ENCODE measurements around the gene RPS2. TPM values are rescaled to one million over a fixed set of nuclear protein-coding genes. Genes with fewer than 3 reads are reported as not detected.

RPS2 gene
- total and polyA plus RNA-seq, 2 of the 8 experiments (the other 6 are each of a cell fraction or from before 2014, with no cell fraction given), result 4,042 to 16,783 TPM

DNA sequence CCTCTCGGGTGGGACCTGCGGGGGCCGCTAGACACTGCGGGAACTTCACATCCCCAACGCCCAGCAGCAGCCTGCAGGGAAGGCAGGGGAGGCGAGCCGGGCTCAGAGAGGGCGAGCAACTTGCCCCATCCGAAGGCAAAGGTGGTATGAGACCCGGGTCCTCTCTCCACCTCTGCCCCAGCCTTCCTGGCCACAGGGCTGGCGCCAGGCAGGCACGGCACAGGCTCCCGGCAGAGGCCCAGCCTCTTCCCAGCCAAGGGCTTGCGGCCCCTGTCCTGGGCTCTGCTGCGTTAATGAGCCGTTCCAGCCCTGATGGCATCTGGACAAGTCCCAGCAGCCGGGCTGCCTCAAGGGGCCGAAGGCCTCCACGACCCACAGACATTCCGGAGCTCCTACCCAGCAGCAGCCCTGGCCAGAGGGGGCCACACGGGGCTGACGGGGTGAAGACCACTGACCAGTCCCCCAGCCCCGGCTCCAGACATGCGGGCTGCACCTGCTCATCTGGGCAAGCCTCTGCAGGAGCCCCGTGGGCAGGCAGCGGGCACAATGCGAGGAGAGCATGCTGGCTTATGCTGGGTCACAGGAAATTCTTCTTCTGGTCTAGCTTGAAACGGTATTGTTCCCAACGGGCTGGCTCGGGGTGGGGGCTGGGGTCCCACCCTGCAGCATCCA lies 45.2 kb downstream of the RPS2 start:
- Histone ChIP-seq H4K8ac (ENCODE audit: extremely low read depth, insufficient read depth, low read length) (peak overlapping the region; percentile 66), H3K14ac (ENCODE audit: insufficient read length) (no peak overlapping the region), H4K20me1 (replicated peaks in 1 of 2; ENCODE audit: control insufficient read depth in 1 of 2, insufficient read depth in 2 of 2, low read length in 2 of 2) (peaks cover 4 to 9% of the 10 kb centered on the region in 2 experiments), H3K9me3 (ENCODE audit: insufficient read depth in 2 of 2, low read depth in 1 of 2, low read length in 1 of 2) (no peaks in the 10 kb centered on the region), H3K27me3 (replicated peaks in 1 of 4; ENCODE audit: control insufficient read depth in 3 of 4, extremely low read depth in 1 of 4, insufficient read depth in 3 of 4, low read length in 3 of 4) (peaks cover 39 to 90% (median 73%) of the 10 kb centered on the region in 4 experiments), H2AFZ (ENCODE audit: low read length) (no peak overlapping the region), H4K91ac (replicated peaks; ENCODE audit: insufficient read length, low read length) (no peak overlapping the region), H4K5ac (ENCODE audit: insufficient read length, low read depth, low read length) (no peak overlapping the region), H3K27ac (ENCODE audit: low read depth, low read length) (no peak overlapping the region), H2AK5ac (ENCODE audit: low read depth, low read length) (no peak overlapping the region), H3K4ac (replicated peaks; ENCODE audit: insufficient read length, low read depth, low read length) (no peak overlapping the region), H3K79me2 (ENCODE audit: control insufficient read depth in 1 of 2, insufficient read depth in 2 of 2, low read length in 2 of 2) (no peaks in the 10 kb centered on the region), H2BK15ac (ENCODE audit: low read length) (no peak overlapping the region), H3K79me1 (ENCODE audit: low read depth, low read length) (no peaks in the 10 kb centered on the region), H3K36me3 (ENCODE audit: control insufficient read depth in 2 of 4, insufficient read depth in 4 of 4, low read length in 3 of 4) (peaks cover 0 to 7% (median 0%) of the 10 kb centered on the region in 4 experiments; a peak in 1 of 8 replicates), H3K4me3 (ENCODE audit: extremely low read depth in 1 of 4, insufficient read depth in 2 of 4, low read depth in 3 of 4, low read length in 4 of 4) (peak overlapping the region in 1 of 4 experiments; percentile 58; a peak in 1 of 8 replicates), H2BK120ac (replicated peaks; ENCODE audit: low read depth, low read length) (no peak overlapping the region), H2BK20ac (ENCODE audit: low read length) (0 out of 2 replicates have a peak overlapping the region, but pooled peaks have one; percentile 48), H3K23ac (ENCODE audit: insufficient read length) (no peak overlapping the region), H3K56ac (replicated peaks; ENCODE audit: insufficient read length, low read depth, low read length) (no peak overlapping the region), H2BK5ac (ENCODE audit: low read depth, low read length) (no peak overlapping the region), H3K4me1 (replicated peaks in 1 of 4; ENCODE audit: control insufficient read depth in 3 of 4, insufficient read depth in 4 of 4, low read length in 3 of 4) (peaks cover 4 to 39% (median 24%) of the 10 kb centered on the region in 4 experiments), H2BK12ac (ENCODE audit: low read depth, low read length) (no peak overlapping the region; the same call in 1 of the 2 replicates), H3K9ac (replicated peaks in 1 of 4; ENCODE audit: extremely low read depth in 1 of 4, low read depth in 3 of 4, low read length in 3 of 4) (no peak overlapping the region), H3K4me2 (ENCODE audit: insufficient read depth in 1 of 2, low read depth in 2 of 2, low read length in 2 of 2) (peak overlapping the region in 1 of 2 experiments; percentile 65; a peak in 1 of 4 replicates), H3K23me2 (ENCODE audit: low read depth, low read length) (peaks cover 9% of the 10 kb centered on the region; the same call in 1 of the 2 replicates), H3K18ac (ENCODE audit: extremely low read depth, low read length) (no peak overlapping the region)
- TF ChIP-seq EZH2 (IDR thresholded peaks at IDR 0.05; ENCODE audit: low read depth, low read length, severe bottlenecking), result peak; percentile 21
- TF ChIP-seq CBX8 (IDR thresholded peaks at IDR 0.05; ENCODE audit: borderline replicate concordance, low read depth, low read length), result no peak
- DNase-seq (ENCODE audit: low read depth in 1 of 2, low spot score in 2 of 2) (no peak), FAIRE-seq (no peak)
- WGBS, 2 experiments (ENCODE audit: extremely low coverage in 1 of 2, insufficient coverage in 1 of 2, insufficient read length in 1 of 2, insufficient replicate concordance in 2 of 2, low coverage in 1 of 2, low lambda C conversion rate in 2 of 2, missing lambda C conversion rate in 1 of 2), result 69% methylated on average over 18 of the region's 30 CpGs; no CpG with 5 or more reads in 1 of the 2 experiments
- ChIA-PET POLR2A (ENCODE audit: partially characterized antibody) (interaction anchor here (0.9 to 1.8 kb wide), 5 partner anchors 13 to 236 kb away, joined by 3 to 4 read pairs (median 4); partner anchors contain the start of gene TBL3), CTCF (ENCODE audit: partially characterized antibody) (interaction anchor here (0.8 to 2.2 kb wide), 6 partner anchors 9 to 55 kb away, joined by 3 to 6 read pairs (median 4); no protein-coding TSS in a partner anchor)

Data from H1 (cell line).